CD8-positive, alpha-beta memory T cell (primary cell): ENCODE measurements around the gene WIPF2. TPM values are rescaled to one million over a fixed set of nuclear protein-coding genes. Genes with fewer than 3 reads are reported as not detected.
A peak's percentile ranks its signal among the peaks of the same experiment; 100 is the strongest.

Experiments
- CTCF ChIA-PET: fragments of 350-600 bp; sonication (Branson Sonifier 250); formaldehyde crosslinking; loops from one replicate; lab custom pipeline; 2021; ENCODE audit warnings: antibody characterized with exemption; lab: Charles Lee
- POLR2A ChIA-PET: fragments of 350-600 bp; sonication (Branson Sonifier 250); formaldehyde crosslinking; loops from one replicate; lab custom pipeline; 2021; ENCODE audit warnings: antibody characterized with exemption; lab: Charles Lee
- DNase-seq, 5 donors: peaks; one replicate each; pipeline versions ENCODE4 v3.0.0 to v3.0.0-alpha.2; 2020 to 2022; ENCODE audit warnings: mixed read lengths in 1 of 5
- H3K27ac ChIP-seq: one replicate; pipeline ENCODE4 v1.7.0; 2013; ENCODE audit warnings: low read depth, mild to moderate bottlenecking, low read length, moderate library complexity
- H3K27me3 ChIP-seq: 2 replicates; pipeline ENCODE4 v1.7.0; 2013; ENCODE audit warnings: low read length, mild to moderate bottlenecking; ENCODE audit not compliant: insufficient read depth, poor library complexity, severe bottlenecking
- H3K36me3 ChIP-seq: 2 replicates; pipeline ENCODE4 v1.7.0; 2013; ENCODE audit warnings: mild to moderate bottlenecking, low read length, moderate library complexity; ENCODE audit not compliant: insufficient read depth
- H3K4me1 ChIP-seq: 2 replicates; pipeline ENCODE4 v1.7.0; 2013; ENCODE audit warnings: mild to moderate bottlenecking, low read length, moderate library complexity; ENCODE audit not compliant: insufficient read depth
- H3K4me3 ChIP-seq: 2 replicates; pipeline ENCODE4 v1.7.0; 2013; ENCODE audit warnings: mild to moderate bottlenecking, low read length
- H3K9me3 ChIP-seq: 2 replicates; pipeline ENCODE4 v1.7.0; 2013; ENCODE audit warnings: mild to moderate bottlenecking, low read length
- H3K27ac Mint-ChIP-seq, 8 donors: one replicate each; pipeline ENCODE4 v1.8.0; 2020 to 2021; ENCODE audit warnings: mixed read lengths in 8 of 8, mild to moderate bottlenecking in 6 of 8, inconsistent platforms in 3 of 8, moderate library complexity in 3 of 8
- H3K27me3 Mint-ChIP-seq, 2 donors: one replicate each; pipeline ENCODE4 v1.8.0; 2020 to 2021; ENCODE audit warnings: mixed read lengths in 2 of 2, mild to moderate bottlenecking in 1 of 2, moderate library complexity in 1 of 2
- H3K36me3 Mint-ChIP-seq, 3 donors: one replicate each; pipeline ENCODE4 v1.8.0; 2020 to 2021; ENCODE audit warnings: mixed read lengths in 3 of 3, inconsistent platforms in 1 of 3, mild to moderate bottlenecking in 1 of 3
- H3K4me1 Mint-ChIP-seq, 3 donors: one replicate each; pipeline ENCODE4 v1.8.0; 2020 to 2021; ENCODE audit warnings: mixed read lengths in 3 of 3, inconsistent platforms in 1 of 3, mild to moderate bottlenecking in 1 of 3
- H3K4me3 Mint-ChIP-seq, 7 donors: one replicate each; pipeline ENCODE4 v1.8.0; 2020 to 2021; ENCODE audit warnings: mixed read lengths in 7 of 7, mild to moderate bottlenecking in 6 of 7, moderate library complexity in 4 of 7, inconsistent platforms in 2 of 7
- H3K9me3 Mint-ChIP-seq, 5 donors: one replicate each; pipeline ENCODE4 v1.8.0; 2020 to 2022; ENCODE audit warnings: mixed read lengths in 5 of 5, mild to moderate bottlenecking in 3 of 5, moderate library complexity in 2 of 5, inconsistent platforms in 1 of 5
- polyA plus RNA-seq: library from polyadenylated mRNA; unstranded; fragments of 300-500 nt; fragmentation: Illumina TruSeq; gene quantifications from one replicate; pipeline ENCODE4 v1.2.3, GENCODE V29; 2021
- total RNA-seq, 2 experiments: library from RNA; stranded (reverse); gene quantifications; one replicate each; pipeline ENCODE4 v1.2.3, GENCODE V29; 2021

WIPF2 gene
- total and polyA plus RNA-seq, 3 experiments from 2014 or later, result 14.6 to 24.7 (median 24.5) TPM

- Histone ChIP-seq H3K27me3 (no peaks in the 10 kb centered on the region), H3K9me3 (no peaks in the 10 kb centered on the region), H3K4me1 (peaks cover 13% of the 10 kb centered on the region), H3K36me3 (no peaks in the 10 kb centered on the region), H3K27ac (no peak overlapping the region), H3K4me3 (no peak overlapping the region)
- ChIA-PET CTCF (no interaction called here), POLR2A (no interaction called here)
- peaks cover 0 to 42% (median 4%) of the 10 kb centered on the region in 3 donors for H3K36me3 Mint-ChIP-seq
- DNase-seq, result no peak
- H3K4me1 Mint-ChIP-seq, result peaks cover 40 to 63% (median 42%) of the 10 kb centered on the region in 3 donors
- H3K27ac Mint-ChIP-seq, result peak overlapping the region in 5 of 8 donors; percentile 8 to 69 (median 61)
- no peak overlapping the region for H3K4me3 Mint-ChIP-seq
- H3K27me3 Mint-ChIP-seq, result no peaks in the 10 kb centered on the region
- no peaks in the 10 kb centered on the region for H3K9me3 Mint-ChIP-seq
Observed at GRCh38 chr17:40242774-40243173, 23.7 kb downstream of the WIPF2 start.

GRCh38 chr17:40243761-40244160 lies 24.7 kb downstream of the WIPF2 start:
- Mint-ChIP-seq H3K4me3 (no peak overlapping the region), H3K27ac (peak overlapping the region in 3 of 8 donors; percentile 17 to 45 (median 44)), H3K4me1 (peaks cover 45 to 70% (median 50%) of the 10 kb centered on the region in 3 donors), H3K9me3 (no peaks in the 10 kb centered on the region), H3K27me3 (no peaks in the 10 kb centered on the region), H3K36me3 (peaks cover 0 to 43% (median 4%) of the 10 kb centered on the region in 3 donors)
- CTCF ChIA-PET, result no interaction called here
- no peak overlapping the region for H3K4me3 ChIP-seq
- H3K27me3 ChIP-seq, result no peaks in the 10 kb centered on the region
- no peaks in the 10 kb centered on the region for H3K36me3 ChIP-seq
- POLR2A ChIA-PET, result no interaction called here
- H3K4me1 ChIP-seq, result peaks cover 13% of the 10 kb centered on the region
- DNase-seq, result no peak
- H3K27ac ChIP-seq, result no peak overlapping the region
- H3K9me3 ChIP-seq, result no peaks in the 10 kb centered on the region

GRCh38 chr17:40244255-40244654 lies 25.2 kb downstream of the WIPF2 start:
- Histone ChIP-seq H3K27ac (no peak overlapping the region), H3K36me3 (no peaks in the 10 kb centered on the region), H3K27me3 (no peaks in the 10 kb centered on the region), H3K4me3 (no peak overlapping the region), H3K4me1 (peaks cover 13% of the 10 kb centered on the region), H3K9me3 (no peaks in the 10 kb centered on the region)
- H3K9me3 Mint-ChIP-seq, result no peaks in the 10 kb centered on the region
- no peak overlapping the region for H3K4me3 Mint-ChIP-seq
- POLR2A ChIA-PET, result no interaction called here
- CTCF ChIA-PET, result no interaction called here
- peaks cover 0 to 47% (median 4%) of the 10 kb centered on the region in 3 donors for H3K36me3 Mint-ChIP-seq
- peaks cover 50 to 74% (median 55%) of the 10 kb centered on the region in 3 donors for H3K4me1 Mint-ChIP-seq
- H3K27me3 Mint-ChIP-seq, result no peaks in the 10 kb centered on the region
- peak overlapping the region in 6 of 8 donors; percentile 30 to 91 (median 58) for H3K27ac Mint-ChIP-seq
- DNase-seq, result no peak

DNA sequence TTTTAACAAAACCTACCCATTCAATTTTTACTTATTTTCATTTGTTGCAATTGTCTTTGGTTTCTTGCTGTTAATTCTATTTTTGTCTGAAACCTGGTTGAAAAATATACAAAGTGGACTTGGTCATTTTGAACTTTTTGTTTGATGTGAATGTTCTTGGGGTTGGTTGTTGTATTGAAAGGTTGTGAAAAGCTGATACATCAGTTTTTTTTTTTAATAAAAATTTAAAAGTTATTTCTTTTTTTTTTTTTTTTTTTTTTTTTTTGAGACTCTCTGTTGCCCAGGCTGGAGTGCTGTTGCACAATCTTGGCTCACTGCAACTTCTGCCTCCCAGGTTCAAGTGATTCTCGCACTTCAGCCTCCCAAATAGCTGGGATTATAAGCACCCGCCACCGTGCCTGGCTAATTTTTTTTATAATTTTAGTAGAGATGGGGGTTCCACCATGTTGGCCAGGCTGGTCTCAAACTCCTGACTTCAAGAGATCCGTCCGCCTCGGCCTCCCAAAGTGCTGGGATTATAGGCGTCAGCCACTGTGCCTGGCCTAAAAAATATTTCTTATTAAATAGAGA lies 28.9 kb downstream of the WIPF2 start:
- Mint-ChIP-seq H3K36me3 (peaks cover 0 to 40% (median 3%) of the 10 kb centered on the region in 3 donors), H3K4me3 (no peak overlapping the region), H3K4me1 (peaks cover 36 to 61% (median 41%) of the 10 kb centered on the region in 3 donors), H3K27me3 (no peaks in the 10 kb centered on the region), H3K27ac (no peak overlapping the region), H3K9me3 (no peaks in the 10 kb centered on the region)
- POLR2A ChIA-PET, result no interaction called here
- Histone ChIP-seq H3K27me3 (no peaks in the 10 kb centered on the region), H3K4me1 (peaks cover 6% of the 10 kb centered on the region), H3K27ac (no peak overlapping the region), H3K9me3 (no peaks in the 10 kb centered on the region), H3K36me3 (no peaks in the 10 kb centered on the region), H3K4me3 (no peak overlapping the region)
- no peak for DNase-seq
- CTCF ChIA-PET, result no interaction called here

- Histone ChIP-seq H3K27me3 (no peaks in the 10 kb centered on the region), H3K9me3 (no peaks in the 10 kb centered on the region), H3K36me3 (no peaks in the 10 kb centered on the region), H3K4me3 (no peak overlapping the region), H3K27ac (no peak overlapping the region), H3K4me1 (peaks cover 6% of the 10 kb centered on the region)
- H3K27ac Mint-ChIP-seq, result peak overlapping the region in 2 of 8 donors; percentile 11 to 21
- ChIA-PET CTCF (no interaction called here), POLR2A (no interaction called here)
- H3K9me3 Mint-ChIP-seq, result no peaks in the 10 kb centered on the region
- H3K4me3 Mint-ChIP-seq, result no peak overlapping the region
- peaks cover 0 to 42% (median 2%) of the 10 kb centered on the region in 3 donors for H3K36me3 Mint-ChIP-seq
- no peaks in the 10 kb centered on the region for H3K27me3 Mint-ChIP-seq
- peaks cover 37 to 62% (median 41%) of the 10 kb centered on the region in 3 donors for H3K4me1 Mint-ChIP-seq
- no peak for DNase-seq
Observed at GRCh38 chr17:40248507-40248906, 29.4 kb downstream of the WIPF2 start.

DNA sequence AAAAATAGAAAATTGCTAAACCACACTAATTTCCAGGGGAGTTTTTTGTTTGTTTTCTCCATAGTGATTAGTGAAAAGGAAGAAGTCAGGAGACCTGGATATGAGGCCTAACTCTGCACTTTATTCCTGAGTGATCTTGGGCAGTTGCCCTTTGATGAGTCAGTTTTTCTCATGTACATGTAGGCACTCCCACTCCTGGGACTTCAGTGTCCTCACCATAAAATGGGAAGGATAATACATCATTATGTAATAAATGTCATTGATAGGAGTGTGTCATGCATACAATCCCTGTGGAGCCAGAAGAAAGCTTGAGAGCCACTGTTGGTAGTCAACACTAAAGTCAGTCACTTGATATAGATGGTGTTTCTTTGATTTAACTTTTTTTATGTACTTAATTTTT lies 32.5 kb downstream of the WIPF2 start:
- Mint-ChIP-seq H3K4me1 (peaks cover 28 to 51% (median 34%) of the 10 kb centered on the region in 3 donors), H3K9me3 (no peaks in the 10 kb centered on the region), H3K27me3 (no peaks in the 10 kb centered on the region), H3K36me3 (peaks cover 0 to 37% (median 3%) of the 10 kb centered on the region in 3 donors), H3K27ac (peak overlapping the region in 1 of 8 donors; percentile 7), H3K4me3 (no peak overlapping the region)
- no peak for DNase-seq
- CTCF ChIA-PET, result interaction anchor here (1.1 kb wide), 1 partner anchor 11 kb away, joined by 3 read pairs; no protein-coding TSS in a partner anchor
- Histone ChIP-seq H3K9me3 (no peaks in the 10 kb centered on the region), H3K4me3 (no peak overlapping the region), H3K4me1 (no peaks in the 10 kb centered on the region), H3K27ac (no peak overlapping the region), H3K27me3 (no peaks in the 10 kb centered on the region), H3K36me3 (peaks cover 5% of the 10 kb centered on the region)
- POLR2A ChIA-PET, result no interaction called here

DNA sequence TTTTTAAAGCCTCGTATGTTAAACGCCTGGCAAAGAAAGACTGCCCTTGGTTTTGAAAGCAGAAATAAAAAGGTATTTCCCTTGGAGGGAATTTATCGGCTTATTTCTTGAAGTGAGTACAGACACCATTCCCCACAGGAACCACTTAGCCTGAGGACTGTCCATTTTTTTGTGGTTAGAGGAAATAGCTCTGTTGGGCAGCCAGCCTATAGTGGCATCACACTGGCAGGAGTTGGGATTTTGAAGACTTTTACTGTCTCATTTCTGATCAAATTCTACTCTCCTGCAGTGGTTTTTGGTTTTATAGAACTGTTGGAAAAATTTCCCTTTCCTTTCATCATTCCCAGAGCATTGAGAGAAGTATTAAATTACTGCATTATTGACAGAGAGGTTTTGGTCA lies 34.5 kb downstream of the WIPF2 start:
- no peak for DNase-seq
- peak overlapping the region in 1 of 8 donors; percentile 47 for H3K27ac Mint-ChIP-seq
- peaks cover 14% of the 10 kb centered on the region for H3K36me3 ChIP-seq
- no peaks in the 10 kb centered on the region for H3K9me3 ChIP-seq
- H3K4me3 Mint-ChIP-seq, result no peak overlapping the region
- POLR2A ChIA-PET, result no interaction called here
- no peaks in the 10 kb centered on the region for H3K27me3 Mint-ChIP-seq
- no peaks in the 10 kb centered on the region for H3K9me3 Mint-ChIP-seq
- peaks cover 26 to 44% (median 27%) of the 10 kb centered on the region in 3 donors for H3K4me1 Mint-ChIP-seq
- no peak overlapping the region for H3K4me3 ChIP-seq
- H3K27me3 ChIP-seq, result no peaks in the 10 kb centered on the region
- CTCF ChIA-PET, result no interaction called here
- H3K27ac ChIP-seq, result no peak overlapping the region
- H3K4me1 ChIP-seq, result no peaks in the 10 kb centered on the region
- peaks cover 0 to 48% (median 4%) of the 10 kb centered on the region in 3 donors for H3K36me3 Mint-ChIP-seq

- Histone ChIP-seq H3K36me3 (peaks cover 31% of the 10 kb centered on the region), H3K4me1 (no peaks in the 10 kb centered on the region), H3K9me3 (no peaks in the 10 kb centered on the region), H3K4me3 (no peak overlapping the region), H3K27me3 (no peaks in the 10 kb centered on the region), H3K27ac (no peak overlapping the region)
- H3K27me3 Mint-ChIP-seq, result no peaks in the 10 kb centered on the region
- ChIA-PET CTCF (no interaction called here), POLR2A (interaction anchor here (0.6 to 0.9 kb wide), 2 partner anchors 42 to 58 kb away, joined by 3 to 6 read pairs; no protein-coding TSS in a partner anchor)
- DNase-seq, result no peak
- H3K27ac Mint-ChIP-seq, result peak overlapping the region in 1 of 8 donors; percentile 10
- no peaks in the 10 kb centered on the region for H3K9me3 Mint-ChIP-seq
- peaks cover 5 to 13% (median 7%) of the 10 kb centered on the region in 3 donors for H3K4me1 Mint-ChIP-seq
- H3K36me3 Mint-ChIP-seq, result peaks cover 4 to 68% (median 11%) of the 10 kb centered on the region in 3 donors
- H3K4me3 Mint-ChIP-seq, result no peak overlapping the region
Observed at GRCh38 chr17:40259505-40259904, 40.4 kb downstream of the WIPF2 start.
